Hematopoietic multipotent progenitor cell treated with erythropoietin and hydrocortisone succinate and interleukin-3 and kit ligand, for 17 days (in vitro differentiated cells): Measurements from ENCODE around the gene SMIM14.
"Not testable (repeated sequence)": the region's sequence is repeated elsewhere in the genome, so short reads cannot be mapped to it uniquely, and the experiment has no call there.

Experiments
- DNase-seq: peaks from one replicate; pipeline ENCODE4 v3.0.0-alpha.2; 2015; ENCODE audit warnings: low spot score

The SMIM14 gene

DNA sequence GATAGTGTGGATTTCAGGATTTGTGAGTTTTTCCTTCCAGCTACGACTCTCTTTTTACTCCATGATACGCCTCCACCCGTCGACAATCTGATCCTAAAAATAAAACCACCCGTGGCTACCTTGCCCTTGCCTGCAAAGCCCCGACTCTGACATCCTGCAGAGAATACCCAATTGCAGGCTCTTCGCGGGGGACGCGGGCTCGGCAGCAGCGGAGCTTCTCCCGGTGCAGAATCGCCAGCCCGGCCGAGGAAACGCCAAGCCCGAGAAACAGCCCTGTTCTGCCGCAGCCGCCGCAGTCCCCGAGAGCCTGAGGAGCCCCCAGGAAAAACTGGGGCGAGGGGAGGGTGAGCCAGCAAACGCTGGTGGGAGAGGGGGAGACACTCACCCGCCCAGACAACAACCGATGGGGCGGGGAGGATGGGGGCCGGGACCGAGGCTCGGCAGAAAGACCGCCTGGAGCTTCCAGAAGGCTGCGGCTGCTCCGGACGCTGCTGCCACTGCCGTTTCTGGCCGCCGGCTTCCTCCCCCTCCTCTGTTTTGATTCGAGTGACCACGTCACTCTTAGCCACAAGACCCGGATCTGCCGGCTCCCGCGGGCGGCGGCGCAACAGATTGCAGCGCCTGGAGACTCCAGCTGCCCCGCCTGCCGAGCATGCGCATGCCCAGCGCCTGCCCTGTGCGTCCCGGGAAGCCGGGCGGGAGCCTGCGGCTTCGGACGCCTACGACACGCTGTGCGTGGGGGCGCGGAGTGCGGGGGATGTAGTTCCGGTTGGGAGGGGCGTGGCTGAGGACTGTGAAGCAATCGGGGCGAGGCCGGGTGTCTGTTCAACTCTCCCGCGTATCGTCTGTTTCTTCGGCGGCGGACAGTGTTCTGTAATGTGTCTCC is at the start of gene SMIM14:
SMIM14 (minus strand) TSS at position 512 of the 886 bp plus-strand sequence. CDS start 33,720 bp downstream, outside the sequence.
- peak; percentile 62 for DNase-seq

DNA sequence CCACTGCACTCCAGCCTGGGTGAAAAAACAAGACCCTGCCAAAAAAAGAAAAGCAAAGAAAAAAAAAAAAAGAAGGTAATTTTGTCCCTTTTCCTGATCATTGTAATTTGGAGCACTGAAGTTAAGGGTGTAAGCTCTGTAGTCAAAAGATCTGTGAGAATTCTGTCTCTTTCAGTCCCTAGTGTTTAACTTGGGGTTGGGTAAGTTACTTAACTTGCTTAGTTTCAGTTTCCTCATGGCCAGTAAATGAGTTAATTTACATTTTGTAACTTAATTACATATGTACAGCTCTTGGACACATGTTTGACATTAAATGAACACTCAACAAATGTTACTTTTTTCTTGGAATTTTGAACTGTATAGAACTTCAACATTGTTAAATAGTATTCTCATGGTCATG is 48.3 kb upstream of the SMIM14 start:
- no peak for DNase-seq

GRCh38 chr4:39685990-39686389 is 47.3 kb upstream of the SMIM14 start:
- no peak for DNase-seq

GRCh38 chr4:39682138-39682537 is 43.5 kb upstream of the SMIM14 start:
- no peak for DNase-seq

- not testable (repeated sequence) for DNase-seq
These were observed 42.3 kb upstream of the SMIM14 start for GRCh38 chr4:39681003-39681402.

- not testable (repeated sequence) for DNase-seq
These were observed 37.0 kb upstream of the SMIM14 start for GRCh38 chr4:39675681-39676080.

- DNase-seq: not testable (repeated sequence)
These were observed 31.6 kb upstream of the SMIM14 start for GRCh38 chr4:39670296-39670695.

DNA sequence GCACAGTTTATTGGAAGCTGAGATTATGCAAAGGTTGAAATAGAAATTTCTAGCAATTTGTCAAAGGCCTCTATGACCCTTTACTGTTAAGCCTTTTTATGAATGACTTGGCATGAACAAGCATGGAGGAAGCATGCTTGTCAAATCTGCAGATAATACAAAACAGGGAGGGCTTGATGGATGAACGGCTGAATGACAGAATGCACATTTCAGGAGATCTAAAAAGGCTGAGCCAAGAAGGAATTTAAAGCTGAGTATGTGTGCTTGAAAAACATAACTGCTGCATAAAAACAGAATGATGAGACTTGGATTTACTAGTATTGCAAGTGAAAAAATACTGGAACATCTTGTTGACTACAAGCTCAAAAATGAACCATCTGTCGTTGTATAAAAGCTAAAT is 30.2 kb upstream of the SMIM14 start:
- DNase-seq: no peak

GRCh38 chr4:39667706-39668105 is 29.0 kb upstream of the SMIM14 start:
- DNase-seq: no peak

DNA sequence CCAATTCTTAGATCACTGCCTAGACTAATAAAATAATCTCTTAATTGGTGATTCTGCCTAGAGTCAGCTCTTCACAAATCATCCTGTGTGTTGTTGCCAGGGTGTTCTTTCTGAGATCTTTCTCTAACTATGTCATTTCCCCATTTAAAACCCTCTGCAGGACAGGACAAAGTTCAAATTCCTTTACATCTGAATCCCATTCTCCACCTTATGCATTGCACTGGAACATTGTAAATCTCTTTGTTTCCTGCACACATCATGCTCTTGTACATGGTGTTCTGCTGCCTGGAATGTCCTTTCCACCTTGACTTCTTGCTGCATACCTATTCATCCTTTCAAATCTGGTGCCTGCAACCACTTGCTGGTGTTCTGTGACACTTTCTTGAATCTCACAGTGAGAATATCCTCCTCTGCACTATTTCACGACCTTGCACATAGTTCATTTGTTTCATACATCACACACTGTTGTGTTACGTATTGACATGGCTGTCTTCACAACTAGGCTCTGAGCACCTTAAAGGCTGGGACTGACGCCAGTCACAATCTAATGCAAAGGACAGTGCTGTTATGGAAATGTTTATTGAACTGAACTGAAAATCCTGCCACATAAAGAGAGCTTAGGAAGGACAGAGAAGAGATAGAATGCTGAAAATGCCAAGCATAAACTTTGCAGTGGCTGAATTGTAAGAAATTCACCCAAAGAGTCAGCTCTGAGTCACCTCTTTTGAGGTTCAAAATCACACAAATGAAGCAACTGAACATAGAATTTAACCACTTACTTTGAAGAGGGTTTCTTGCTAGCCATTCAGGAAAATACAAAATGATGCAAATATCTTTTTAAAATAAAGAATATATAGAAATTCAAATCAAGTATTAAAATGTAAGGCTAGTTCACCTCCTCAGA is 26.4 kb upstream of the SMIM14 start:
- no peak for DNase-seq

DNA sequence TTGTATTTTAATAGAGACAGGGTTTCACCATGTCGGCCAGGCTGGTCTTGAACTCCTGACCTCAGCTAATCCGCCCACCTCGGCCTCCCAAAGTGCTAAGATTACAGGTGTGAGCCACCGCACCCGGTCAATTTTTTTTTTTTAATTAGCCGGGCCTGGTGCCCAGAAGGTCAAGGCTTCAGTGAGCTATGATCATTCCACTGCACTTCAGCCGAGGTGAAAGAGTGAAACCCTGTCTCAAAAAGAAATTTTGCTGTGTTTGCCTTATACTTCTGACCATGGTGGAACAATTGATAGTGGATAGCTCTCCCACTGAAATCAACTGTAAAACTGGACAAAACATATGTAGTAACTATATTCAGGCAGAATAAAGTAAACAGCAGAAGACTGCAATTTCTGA is 24.0 kb upstream of the SMIM14 start:
- DNase-seq: no peak

- DNase-seq: no peak
These were observed 22.1 kb upstream of the SMIM14 start for GRCh38 chr4:39660757-39661156.

DNA sequence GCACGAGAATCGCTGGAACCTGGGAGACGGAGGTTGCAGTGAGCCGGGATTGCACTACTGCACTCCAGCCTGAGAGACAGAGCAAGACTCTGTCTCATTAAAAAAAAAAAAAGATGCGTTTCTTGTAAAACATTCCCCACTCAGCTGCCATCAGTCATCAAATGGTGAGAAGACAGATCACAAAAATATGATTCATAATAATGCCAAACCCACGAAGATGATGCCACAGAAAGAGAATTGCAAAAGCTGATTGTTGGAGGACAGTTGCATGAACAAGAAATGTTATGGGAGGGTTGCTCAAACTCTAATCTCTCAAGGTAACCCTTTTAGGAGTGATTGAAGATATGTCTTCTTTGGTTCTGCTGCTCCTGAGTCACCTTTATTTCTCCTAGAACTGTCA is 21.4 kb upstream of the SMIM14 start:
- DNase-seq: no peak

GRCh38 chr4:39658756-39659155 is 20.1 kb upstream of the SMIM14 start:
- DNase-seq: no peak

DNA sequence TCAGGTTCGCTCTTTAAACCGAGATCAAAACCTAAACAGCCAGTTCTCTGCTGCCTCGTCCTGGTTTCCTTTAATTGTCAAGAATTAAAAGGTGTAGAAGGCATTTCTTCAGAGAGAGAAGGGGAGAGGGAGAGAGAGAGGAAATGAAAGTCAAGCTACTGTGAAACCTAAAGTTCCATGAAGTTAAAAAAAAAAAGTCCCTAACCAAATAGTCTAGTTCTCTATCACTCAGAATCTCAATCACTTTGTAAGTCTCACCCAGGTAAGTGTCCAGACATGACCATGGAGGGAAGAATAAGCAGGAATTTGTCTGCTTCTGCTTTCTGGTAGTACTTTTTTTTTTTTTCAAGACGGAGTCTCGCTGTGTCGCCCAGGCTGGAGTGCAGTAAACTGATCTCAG is 18.8 kb upstream of the SMIM14 start:
- no peak for DNase-seq

GRCh38 chr4:39656638-39657037 is 18.0 kb upstream of the SMIM14 start:
- DNase-seq: not testable (repeated sequence)

DNA sequence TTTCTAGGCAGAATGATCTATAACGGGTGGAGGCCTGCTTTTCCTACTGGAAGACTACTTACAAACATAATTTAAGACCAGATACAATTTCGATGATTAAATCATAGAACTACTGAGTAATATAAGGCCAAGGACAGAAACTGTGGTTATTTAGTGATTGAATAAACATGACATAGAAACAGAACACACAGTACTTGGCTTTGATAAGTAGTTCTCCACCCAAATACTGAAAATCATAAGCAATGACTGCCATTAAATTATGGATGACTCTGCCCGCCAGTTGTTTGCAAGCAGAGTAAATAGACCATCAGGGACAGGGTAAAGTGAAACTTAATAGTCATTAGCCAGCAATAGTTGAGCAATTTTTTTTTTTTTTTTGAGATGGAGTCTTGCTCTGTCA is 17.2 kb upstream of the SMIM14 start:
- DNase-seq: no peak

- no peak for DNase-seq
These were observed 16.5 kb upstream of the SMIM14 start for GRCh38 chr4:39655211-39655610.

DNA sequence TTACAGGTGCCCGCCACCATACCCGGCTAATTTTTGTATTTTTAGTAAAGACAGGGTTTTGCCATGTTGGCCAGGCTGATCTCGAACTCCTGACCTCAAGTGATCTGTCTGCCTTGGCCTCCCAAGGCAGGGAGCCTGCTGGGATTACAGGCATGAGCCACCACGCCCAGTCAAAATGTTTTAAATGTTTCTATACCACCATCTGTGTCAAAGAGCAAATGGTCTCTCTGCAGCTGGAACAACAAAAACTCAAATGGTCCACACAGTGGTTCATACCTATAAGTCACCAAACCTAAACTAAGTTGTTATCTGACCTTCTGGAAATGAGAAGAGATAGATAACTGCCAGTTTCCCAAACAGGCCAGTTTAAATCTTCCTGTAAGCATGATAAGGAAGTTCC is 12.9 kb upstream of the SMIM14 start:
- not testable (repeated sequence) for DNase-seq

- no peak for DNase-seq
These were observed 11.1 kb upstream of the SMIM14 start for GRCh38 chr4:39649639-39650265.

DNA sequence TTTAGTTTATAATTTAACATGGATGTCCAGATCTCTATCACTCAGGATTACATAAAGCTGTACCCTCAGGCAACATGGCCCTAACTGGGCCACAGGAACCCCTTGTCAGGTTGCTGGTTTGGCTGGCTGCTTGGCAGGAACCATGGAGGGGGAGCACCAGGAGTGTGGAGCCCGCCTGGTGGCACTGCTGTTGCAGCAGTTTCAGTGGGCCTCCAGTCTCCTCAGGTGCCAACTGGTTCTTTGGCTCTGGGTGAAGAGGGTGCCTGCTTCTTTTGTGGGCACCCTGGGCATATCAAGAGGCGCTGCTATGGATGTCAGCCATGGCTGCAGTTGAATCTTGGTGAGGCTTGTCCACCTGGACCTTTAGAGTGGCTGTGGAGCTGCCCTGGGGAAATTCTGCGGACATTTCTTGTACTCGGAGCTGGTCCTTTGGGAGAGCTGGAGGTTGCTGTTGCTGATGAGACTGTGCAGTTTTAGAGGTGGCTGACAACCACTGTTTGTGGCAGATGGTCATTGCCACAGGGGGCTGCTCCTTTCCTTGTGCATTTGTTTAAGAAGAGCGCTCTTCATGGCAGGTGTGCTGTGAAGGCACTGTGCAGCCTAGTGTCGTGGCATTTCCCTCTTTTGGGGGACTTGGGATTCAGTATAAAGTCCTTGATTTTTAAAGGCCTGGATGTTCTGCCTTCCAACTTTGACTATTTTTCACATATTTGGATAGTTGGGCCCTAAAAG is 10.3 kb upstream of the SMIM14 start:
- no peak for DNase-seq

GRCh38 chr4:39648213-39648612 is 9.5 kb upstream of the SMIM14 start:
- DNase-seq: no peak
